Karpas-422 (cell line): ENCODE data around the gene TAS1R2. TPM values are rescaled to one million over a fixed set of nuclear protein-coding genes. Genes with fewer than 3 reads are reported as not detected.

Experiments
- DNase-seq: peaks from one replicate; pipeline ENCODE4 v3.0.0-alpha.2; 2015
- H2AFZ ChIP-seq: fragments of 200-600 bp; sonication (generic); 2 replicates; pipeline ENCODE4 v1.6.1; 2014; ENCODE audit warnings: antibody characterized with exemption, low read length, mixed read lengths
- H3K27ac ChIP-seq: fragments of 200-600 bp; sonication (generic); 2 replicates; pipeline ENCODE4 v1.5.1; 2014; ENCODE audit warnings: mild to moderate bottlenecking, low read length, moderate library complexity
- H3K27me3 ChIP-seq: fragments of 200-600 bp; sonication (generic); 2 replicates; pipeline ENCODE4 v1.6.1; 2014; ENCODE audit warnings: low read length, mixed read lengths
- H3K36me3 ChIP-seq: fragments of 200-600 bp; sonication (generic); 2 replicates; pipeline ENCODE4 v1.6.1; 2014; ENCODE audit warnings: low read length, mixed read lengths; ENCODE audit not compliant: insufficient read depth
- H3K4me1 ChIP-seq: fragments of 200-600 bp; sonication (generic); 2 replicates; pipeline ENCODE4 v1.6.1; 2014; ENCODE audit warnings: mild to moderate bottlenecking, low read length, mixed read lengths
- H3K4me2 ChIP-seq: fragments of 200-600 bp; sonication (generic); 2 replicates; pipeline ENCODE4 v1.6.1; 2014; ENCODE audit warnings: low read length, low read depth, mild to moderate bottlenecking; ENCODE audit not compliant: poor library complexity, severe bottlenecking
- H3K4me3 ChIP-seq: fragments of 200-600 bp; sonication (generic); 2 replicates; pipeline ENCODE4 v1.5.1; 2014; ENCODE audit warnings: mild to moderate bottlenecking, antibody characterized with exemption, low read length, mixed read lengths
- H3K79me2 ChIP-seq: fragments of 200-600 bp; sonication (generic); 2 replicates; pipeline ENCODE4 v1.6.1; 2014; ENCODE audit warnings: mild to moderate bottlenecking, low read length, mixed read lengths
- H3K9ac ChIP-seq: fragments of 200-600 bp; sonication (generic); 2 replicates; pipeline ENCODE4 v1.6.0; 2014; ENCODE audit warnings: low read length
- H3K9me2 ChIP-seq: fragments of 200-600 bp; sonication (generic), shearing (Covaris generic); replicated peaks from 2 replicates; pipeline ENCODE4 v1.6.0; 2014; ENCODE audit warnings: mild to moderate bottlenecking, low read length, moderate library complexity; ENCODE audit not compliant: insufficient read depth
- H3K9me3 ChIP-seq: fragments of 300-700, 200-600 bp; sonication (generic); 2 replicates; pipeline ENCODE4 v1.6.1; 2014; ENCODE audit warnings: low read length, mixed read lengths
- H4K20me1 ChIP-seq: fragments of 200-600 bp; sonication (generic); 2 replicates; pipeline ENCODE4 v1.6.1; 2014; ENCODE audit warnings: mild to moderate bottlenecking, antibody characterized with exemption, low read length, low read depth; ENCODE audit not compliant: insufficient read depth
- total RNA-seq: library from RNA; depleted of rRNA; stranded (reverse); fragments of >200 nt; shearing (Covaris generic); gene quantifications from 2 replicates; pipeline ENCODE4 v1.2.3, GENCODE V29; 2014; ENCODE audit warnings: low replicate concordance

The TAS1R2 gene
- total RNA-seq, 1 experiment from 2014 or later: not detected

DNA sequence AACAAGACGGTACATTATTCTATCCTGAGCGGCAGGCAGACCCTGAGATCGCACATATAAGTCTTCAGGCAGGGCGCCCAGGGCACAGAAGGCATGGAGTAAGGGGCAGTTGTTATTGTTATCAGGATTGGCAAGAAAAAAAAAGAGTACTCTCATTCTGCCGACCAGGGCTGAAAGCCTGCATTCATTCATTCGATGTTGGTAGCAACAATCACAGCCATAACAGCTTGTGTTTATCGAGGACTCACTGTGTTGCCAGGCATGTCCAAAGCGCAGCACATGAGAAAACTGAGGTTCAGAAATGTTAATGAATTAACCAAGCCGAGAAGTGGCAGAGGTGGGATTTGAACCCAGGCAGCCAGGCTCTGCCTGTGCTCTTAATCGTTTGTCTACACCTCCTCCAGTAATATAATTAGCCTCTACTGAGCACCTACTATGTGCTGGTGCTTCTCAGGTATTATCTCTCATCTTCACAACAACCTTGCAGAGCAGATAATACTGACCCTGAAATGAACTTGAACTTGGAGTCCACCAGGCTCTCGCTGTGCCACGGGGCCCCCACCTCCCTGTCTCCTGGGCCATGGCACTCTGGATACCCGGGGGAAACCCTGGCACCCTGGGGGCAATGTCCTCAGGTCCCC lies 56.2 kb downstream of the TAS1R2 start:
- H3K36me3 ChIP-seq: no peaks in the 10 kb centered on the region
- no peaks in the 10 kb centered on the region for H3K9me2 ChIP-seq
- no peak overlapping the region for H3K27ac ChIP-seq
- no peaks in the 10 kb centered on the region for H3K4me1 ChIP-seq
- H4K20me1 ChIP-seq: no peaks in the 10 kb centered on the region
- H3K27me3 ChIP-seq: no peaks in the 10 kb centered on the region
- no peak overlapping the region for H3K4me3 ChIP-seq
- no peak overlapping the region for H3K4me2 ChIP-seq
- no peak overlapping the region for H3K9ac ChIP-seq
- no peak overlapping the region for H2AFZ ChIP-seq
- no peaks in the 10 kb centered on the region for H3K79me2 ChIP-seq
- DNase-seq: no peak
- H3K9me3 ChIP-seq: no peaks in the 10 kb centered on the region

DNA sequence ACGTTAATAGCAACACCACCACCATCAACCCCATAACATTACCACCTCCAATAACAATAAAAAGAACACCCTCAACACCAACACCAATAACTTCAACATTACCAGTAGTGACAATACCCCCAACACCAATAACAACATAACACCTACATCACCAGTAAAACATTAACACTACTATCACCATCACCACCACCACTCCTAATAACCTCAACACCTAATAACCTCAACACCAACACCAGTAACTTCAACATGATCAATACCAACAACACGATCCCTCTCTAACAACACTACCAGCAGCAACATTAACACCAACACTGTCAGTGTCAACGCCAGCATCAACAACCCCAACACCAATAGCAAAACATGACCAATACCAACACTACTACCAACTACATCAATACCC lies 57.2 kb downstream of the TAS1R2 start:
- Histone ChIP-seq H3K27me3 (no peaks in the 10 kb centered on the region), H3K4me1 (no peaks in the 10 kb centered on the region), H3K79me2 (no peaks in the 10 kb centered on the region), H3K27ac (no peak overlapping the region), H3K9me2 (no peaks in the 10 kb centered on the region), H2AFZ (no peak overlapping the region), H3K36me3 (no peaks in the 10 kb centered on the region), H3K4me3 (no peak overlapping the region), H3K9ac (no peak overlapping the region), H3K9me3 (no peaks in the 10 kb centered on the region), H3K4me2 (no peak overlapping the region), H4K20me1 (no peaks in the 10 kb centered on the region)
- no peak for DNase-seq

DNA sequence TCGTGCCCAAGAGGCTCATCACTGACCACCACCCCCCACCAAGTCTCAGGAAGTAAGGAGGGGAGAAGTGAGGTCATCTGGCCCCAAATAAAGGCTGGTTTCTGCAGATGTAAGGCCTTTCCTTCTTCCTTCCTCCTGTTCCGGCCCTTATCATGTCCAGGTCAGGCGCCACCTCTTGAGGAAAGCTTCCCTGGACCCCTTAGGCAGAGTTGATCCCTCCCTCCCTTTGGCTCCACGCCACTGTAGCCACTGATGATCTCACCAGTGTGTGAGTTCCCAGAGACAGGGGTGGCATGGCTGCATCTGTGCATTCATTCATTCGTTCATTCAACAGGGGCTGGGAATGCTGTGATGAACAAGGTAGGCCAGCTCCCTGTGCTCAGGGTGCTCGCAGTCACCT lies 59.2 kb downstream of the TAS1R2 start:
- Histone ChIP-seq H2AFZ (no peak overlapping the region), H3K4me2 (no peak overlapping the region), H3K79me2 (no peaks in the 10 kb centered on the region), H3K9me3 (no peaks in the 10 kb centered on the region), H3K9ac (no peak overlapping the region), H3K4me3 (no peak overlapping the region), H3K27me3 (no peaks in the 10 kb centered on the region), H3K9me2 (no peaks in the 10 kb centered on the region), H3K27ac (no peak overlapping the region), H4K20me1 (no peaks in the 10 kb centered on the region), H3K4me1 (no peaks in the 10 kb centered on the region), H3K36me3 (no peaks in the 10 kb centered on the region)
- DNase-seq: no peak

DNA sequence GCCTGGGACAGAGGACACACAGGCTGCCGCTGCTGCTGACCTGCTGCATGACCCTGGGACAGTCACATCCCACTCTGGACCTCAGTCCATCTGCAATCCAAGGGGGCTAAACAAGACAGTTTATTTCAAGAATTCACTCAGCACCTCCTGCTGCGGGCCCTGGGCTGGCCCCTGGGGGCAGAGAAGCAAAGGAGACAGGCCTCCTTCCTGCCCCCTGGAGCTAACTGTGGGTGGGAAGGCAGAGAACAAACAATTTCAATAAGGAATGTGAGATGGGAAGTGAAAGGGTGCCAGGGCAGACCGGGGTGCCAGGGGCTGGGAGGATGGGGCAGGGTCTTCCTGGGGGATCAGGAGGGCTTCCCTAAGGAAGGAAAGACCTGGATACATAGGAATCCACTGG lies 60.0 kb downstream of the TAS1R2 start:
- Histone ChIP-seq H4K20me1 (no peaks in the 10 kb centered on the region), H3K36me3 (no peaks in the 10 kb centered on the region), H3K9ac (no peak overlapping the region), H3K4me3 (no peak overlapping the region), H3K79me2 (no peaks in the 10 kb centered on the region), H3K27me3 (no peaks in the 10 kb centered on the region), H3K4me2 (no peak overlapping the region), H3K4me1 (no peaks in the 10 kb centered on the region), H2AFZ (no peak overlapping the region), H3K9me3 (no peaks in the 10 kb centered on the region), H3K9me2 (no peaks in the 10 kb centered on the region), H3K27ac (no peak overlapping the region)
- no peak for DNase-seq

DNA sequence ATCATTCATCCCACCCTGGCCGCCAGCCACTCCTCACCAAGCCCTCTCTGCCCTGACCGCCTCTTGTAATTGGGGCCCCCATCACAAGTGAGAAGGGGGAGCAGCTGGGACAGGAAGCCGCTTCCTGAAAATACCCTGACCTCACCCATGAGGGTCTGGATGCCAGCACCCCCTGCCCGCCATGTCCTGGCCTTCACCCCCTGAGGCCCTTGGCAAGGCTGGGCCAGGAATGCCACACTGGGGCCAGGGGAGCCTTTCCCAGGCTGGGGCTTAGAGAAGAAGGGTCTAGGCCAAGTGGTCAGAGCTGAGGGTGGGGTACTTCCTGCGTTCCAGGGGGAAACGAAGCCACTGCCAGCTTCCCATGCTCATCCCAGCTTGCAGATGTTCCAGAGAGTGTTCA lies 60.5 kb downstream of the TAS1R2 start:
- Histone ChIP-seq H3K27ac (no peak overlapping the region), H3K79me2 (no peaks in the 10 kb centered on the region), H3K4me2 (no peak overlapping the region), H3K9me2 (no peaks in the 10 kb centered on the region), H4K20me1 (no peaks in the 10 kb centered on the region), H3K27me3 (no peaks in the 10 kb centered on the region), H3K36me3 (no peaks in the 10 kb centered on the region), H3K9ac (no peak overlapping the region), H3K4me3 (no peak overlapping the region), H2AFZ (no peak overlapping the region), H3K4me1 (no peaks in the 10 kb centered on the region), H3K9me3 (no peaks in the 10 kb centered on the region)
- DNase-seq: no peak

DNA sequence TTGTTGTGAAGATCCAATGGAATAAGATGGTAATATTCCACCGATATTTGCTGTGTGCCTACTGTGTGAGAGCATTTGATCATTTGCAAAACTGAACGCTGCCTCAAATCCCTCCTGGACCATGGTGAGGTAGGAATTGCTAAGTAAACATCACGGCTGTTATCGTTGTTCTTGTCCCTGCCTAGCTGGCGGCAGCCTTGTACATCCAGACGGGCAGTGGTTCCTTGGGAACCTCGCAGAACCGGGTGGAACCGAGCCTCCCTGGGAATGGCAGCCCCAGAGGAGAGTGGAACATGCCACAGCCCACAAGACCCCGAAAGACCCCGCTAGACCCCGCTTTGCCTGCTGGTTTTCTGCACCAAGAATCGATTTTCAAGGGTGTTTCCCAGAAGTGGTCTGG lies 60.9 kb downstream of the TAS1R2 start:
- H3K79me2 ChIP-seq: no peaks in the 10 kb centered on the region
- H4K20me1 ChIP-seq: no peaks in the 10 kb centered on the region
- no peak for DNase-seq
- no peaks in the 10 kb centered on the region for H3K9me3 ChIP-seq
- H3K4me2 ChIP-seq: no peak overlapping the region
- H3K9ac ChIP-seq: no peak overlapping the region
- no peaks in the 10 kb centered on the region for H3K4me1 ChIP-seq
- H3K27ac ChIP-seq: no peak overlapping the region
- no peak overlapping the region for H3K4me3 ChIP-seq
- no peaks in the 10 kb centered on the region for H3K27me3 ChIP-seq
- H3K9me2 ChIP-seq: no peaks in the 10 kb centered on the region
- H3K36me3 ChIP-seq: no peaks in the 10 kb centered on the region
- no peak overlapping the region for H2AFZ ChIP-seq

DNA sequence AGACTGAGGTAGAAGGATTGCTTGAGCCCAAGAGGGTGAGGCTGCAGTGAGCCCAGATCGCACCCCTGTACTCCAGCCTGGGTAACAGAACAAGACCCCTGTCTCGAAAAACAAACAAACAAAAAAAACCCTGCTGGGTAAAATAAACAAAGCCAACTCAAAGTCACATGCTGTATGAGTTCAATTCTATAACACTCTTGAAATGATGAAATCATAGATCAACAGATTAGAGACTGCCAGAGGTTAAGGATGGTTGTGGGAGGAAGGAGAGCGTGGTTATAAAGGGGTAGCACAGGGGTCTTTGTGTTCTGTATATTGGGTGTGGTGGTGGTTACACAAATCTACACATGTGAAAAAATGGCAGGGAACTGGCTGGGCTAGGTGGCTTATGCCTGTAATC lies 62.5 kb downstream of the TAS1R2 start:
- peaks cover under 1% of the 10 kb centered on the region for H3K4me1 ChIP-seq
- H3K9ac ChIP-seq: no peak overlapping the region
- DNase-seq: no peak

DNA sequence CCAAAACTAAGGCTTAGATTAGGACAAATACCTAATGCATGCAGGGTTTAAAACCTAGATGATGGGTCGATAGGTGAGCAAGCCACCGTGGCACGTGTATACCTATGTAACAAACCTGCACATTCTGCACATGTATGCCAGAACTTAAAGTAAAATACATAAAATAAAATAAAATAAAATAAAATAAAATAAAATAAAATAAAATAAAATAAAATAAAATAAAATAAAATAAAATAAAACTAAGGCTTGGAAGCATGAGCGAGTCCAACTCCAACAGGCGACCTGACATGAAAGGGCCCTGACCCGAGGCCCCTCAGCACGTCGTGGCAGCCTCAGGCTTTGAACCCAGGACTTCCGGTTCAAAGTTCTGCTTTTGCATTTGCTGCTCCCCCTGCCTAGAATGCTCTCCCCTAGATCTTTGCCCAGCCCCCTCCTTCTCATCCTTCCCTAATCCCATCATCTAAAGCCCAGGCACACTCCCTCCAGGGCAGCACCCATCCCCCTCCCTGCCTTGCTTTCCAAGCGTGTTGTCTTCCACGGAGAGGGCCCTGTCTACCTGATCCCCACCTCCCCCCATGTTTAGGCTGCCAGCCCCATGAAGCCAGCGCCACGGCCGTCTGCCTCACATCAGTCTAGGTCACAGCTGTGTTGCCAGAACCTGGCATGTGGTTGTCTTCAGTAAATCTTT lies 64.3 kb downstream of the TAS1R2 start:
- Histone ChIP-seq H2AFZ (no peak overlapping the region), H3K9me3 (no peaks in the 10 kb centered on the region), H3K9ac (no peak overlapping the region), H3K27me3 (no peaks in the 10 kb centered on the region), H3K27ac (no peak overlapping the region), H3K9me2 (no peaks in the 10 kb centered on the region), H4K20me1 (no peaks in the 10 kb centered on the region), H3K4me2 (no peak overlapping the region), H3K4me1 (peaks cover 4% of the 10 kb centered on the region), H3K36me3 (no peaks in the 10 kb centered on the region), H3K4me3 (no peak overlapping the region), H3K79me2 (no peaks in the 10 kb centered on the region)
- no peak for DNase-seq

More for the DNA sequence above, 62.5 kb downstream of the TAS1R2 start:
- H3K9me2 ChIP-seq: no peaks in the 10 kb centered on the region
- H3K27ac ChIP-seq: no peak overlapping the region
- H3K9me3 ChIP-seq: no peaks in the 10 kb centered on the region
- no peak overlapping the region for H3K4me3 ChIP-seq
- no peaks in the 10 kb centered on the region for H4K20me1 ChIP-seq
- H2AFZ ChIP-seq: no peak overlapping the region
- H3K79me2 ChIP-seq: no peaks in the 10 kb centered on the region
- H3K27me3 ChIP-seq: no peaks in the 10 kb centered on the region
- no peak overlapping the region for H3K4me2 ChIP-seq
- no peaks in the 10 kb centered on the region for H3K36me3 ChIP-seq
